Measurements from ENCODE around the gene ASL.
A peak's percentile ranks its signal among the peaks of the same experiment; 100 is the strongest.
"Not testable (repeated sequence)": the region's sequence is repeated elsewhere in the genome, so short reads cannot be mapped to it uniquely, and the experiment has no call there.

Gene ASL

DNA sequence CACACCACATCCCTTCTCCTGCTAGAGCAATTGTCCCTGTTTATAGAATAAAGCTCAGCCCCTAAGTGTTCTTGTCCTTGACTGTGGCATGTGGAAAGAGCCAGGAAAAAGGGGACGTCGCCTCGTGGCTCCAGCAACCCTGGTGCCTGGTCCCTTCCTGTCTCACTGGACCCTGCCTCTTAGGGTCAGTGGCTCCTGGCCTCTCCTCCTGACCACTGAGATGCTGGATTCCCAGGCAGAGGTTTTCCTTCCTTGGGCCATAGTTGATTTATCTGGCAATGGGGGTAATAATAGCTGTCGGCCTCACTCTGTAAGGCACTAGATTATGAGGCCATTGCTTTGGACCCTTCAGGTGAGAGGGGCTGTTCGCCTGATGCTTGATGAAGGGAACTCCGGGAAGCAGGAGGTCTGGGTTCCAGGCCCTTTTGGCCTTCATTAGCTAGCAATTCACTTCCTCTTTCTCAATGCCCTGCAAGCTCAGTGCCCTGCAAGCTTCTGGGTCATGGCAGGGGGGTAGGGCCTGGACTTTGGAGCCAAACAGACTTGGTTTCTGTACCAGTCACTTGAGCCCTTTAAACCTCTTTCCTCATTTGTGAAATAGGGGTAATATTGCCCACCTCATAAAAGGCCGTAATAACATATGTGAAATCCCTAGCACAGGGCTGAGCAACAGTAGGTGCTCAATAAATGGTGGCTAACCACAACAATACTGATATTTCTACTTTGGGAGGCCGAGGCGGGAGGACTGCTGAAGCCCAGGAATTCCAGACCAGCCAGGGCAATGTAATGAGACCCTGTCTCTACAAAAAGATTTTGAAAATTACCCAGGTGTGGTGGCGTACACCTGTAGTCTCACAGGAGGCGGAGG lies 1.1 kb downstream of the ASL start:
- no peak for DNase-seq (ENCODE audit: low read depth in 2 of 2)

DNA sequence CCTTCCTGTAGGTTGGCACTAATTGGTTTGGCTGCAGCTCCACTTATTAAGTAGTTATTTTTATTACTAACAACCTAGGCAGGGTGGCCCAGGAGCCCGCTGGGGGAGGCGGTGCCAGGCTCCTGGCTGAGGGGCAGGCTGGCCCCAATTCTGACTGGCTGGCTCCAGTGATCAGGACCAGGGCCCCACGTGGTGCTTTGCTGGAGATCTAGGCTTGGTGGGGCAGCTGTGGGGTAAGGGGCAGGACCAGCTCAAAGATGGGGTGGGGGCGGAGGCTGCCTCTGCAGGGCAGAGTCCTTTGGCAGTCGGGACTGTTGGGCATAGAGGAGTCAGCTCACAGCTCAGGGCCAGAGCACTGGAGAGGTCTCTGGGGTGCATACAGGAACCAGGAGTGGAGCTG lies 2.4 kb downstream of the ASL start:
- DNase-seq (ENCODE audit: low read depth in 2 of 2) = no peak

DNA sequence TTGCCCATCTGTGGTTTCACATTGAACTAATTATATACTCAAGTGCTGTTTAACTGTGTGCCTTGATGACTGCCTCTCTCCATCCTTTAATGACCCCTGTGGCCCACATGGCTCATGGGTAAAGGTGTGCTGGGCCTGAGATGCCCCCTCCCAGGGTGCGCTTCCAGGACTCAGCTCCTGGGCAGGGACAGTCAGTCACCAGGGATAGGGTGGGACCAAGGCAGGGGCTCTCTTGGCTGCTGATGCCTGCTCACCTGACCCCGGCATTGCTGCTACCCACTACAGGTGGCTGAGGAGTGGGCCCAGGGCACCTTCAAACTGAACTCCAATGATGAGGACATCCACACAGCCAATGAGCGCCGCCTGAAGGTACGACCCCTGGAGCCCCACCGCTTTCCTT lies 6.5 kb downstream of the ASL start:
- DNase-seq (ENCODE audit: low read depth in 2 of 2) = no peak

DNA sequence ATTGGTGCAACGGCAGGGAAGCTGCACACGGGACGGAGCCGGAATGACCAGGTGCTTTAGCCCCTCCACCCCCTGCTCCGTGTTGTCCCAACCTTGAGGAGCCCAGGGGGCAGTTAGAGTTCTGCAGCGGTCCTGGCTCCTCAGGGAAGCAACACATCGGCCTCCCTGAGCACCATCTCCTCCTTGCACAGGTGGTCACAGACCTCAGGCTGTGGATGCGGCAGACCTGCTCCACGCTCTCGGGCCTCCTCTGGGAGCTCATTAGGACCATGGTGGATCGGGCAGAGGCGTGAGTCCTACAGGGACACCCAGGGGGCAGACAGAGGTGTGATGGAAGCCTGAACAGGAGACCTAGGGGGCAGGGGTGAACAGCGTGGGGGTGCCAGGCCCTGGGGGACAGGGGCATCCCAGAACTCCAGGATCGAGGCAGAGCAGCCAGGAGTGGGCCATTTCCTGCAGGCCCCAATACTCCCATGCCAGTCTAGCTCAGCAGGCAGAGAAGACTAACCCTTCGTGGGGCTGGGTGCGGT lies 7.3 kb downstream of the ASL start:
- no peak for DNase-seq (ENCODE audit: low read depth in 2 of 2)

DNA sequence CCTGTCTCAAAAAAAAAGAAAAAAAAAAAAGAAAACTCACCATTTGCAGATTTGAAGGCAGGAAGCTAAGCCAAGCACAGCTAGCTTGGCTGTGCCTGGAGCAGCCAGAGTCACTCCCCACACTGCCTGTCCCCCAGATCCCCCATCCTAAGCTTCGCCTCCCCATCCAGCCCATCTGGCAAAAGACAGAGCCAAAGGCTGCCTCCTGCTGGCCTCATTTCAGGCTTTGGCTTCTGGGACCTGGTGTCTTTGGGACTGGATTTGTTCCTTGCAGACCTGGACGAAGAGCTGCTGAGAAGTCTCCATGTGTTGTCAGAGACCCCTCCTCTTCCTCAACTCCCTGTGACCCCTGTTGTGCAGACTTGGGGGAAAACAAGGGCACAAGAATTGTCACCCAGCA lies 8.1 kb downstream of the ASL start:
- no peak for DNase-seq (ENCODE audit: low read depth in 2 of 2)

DNA sequence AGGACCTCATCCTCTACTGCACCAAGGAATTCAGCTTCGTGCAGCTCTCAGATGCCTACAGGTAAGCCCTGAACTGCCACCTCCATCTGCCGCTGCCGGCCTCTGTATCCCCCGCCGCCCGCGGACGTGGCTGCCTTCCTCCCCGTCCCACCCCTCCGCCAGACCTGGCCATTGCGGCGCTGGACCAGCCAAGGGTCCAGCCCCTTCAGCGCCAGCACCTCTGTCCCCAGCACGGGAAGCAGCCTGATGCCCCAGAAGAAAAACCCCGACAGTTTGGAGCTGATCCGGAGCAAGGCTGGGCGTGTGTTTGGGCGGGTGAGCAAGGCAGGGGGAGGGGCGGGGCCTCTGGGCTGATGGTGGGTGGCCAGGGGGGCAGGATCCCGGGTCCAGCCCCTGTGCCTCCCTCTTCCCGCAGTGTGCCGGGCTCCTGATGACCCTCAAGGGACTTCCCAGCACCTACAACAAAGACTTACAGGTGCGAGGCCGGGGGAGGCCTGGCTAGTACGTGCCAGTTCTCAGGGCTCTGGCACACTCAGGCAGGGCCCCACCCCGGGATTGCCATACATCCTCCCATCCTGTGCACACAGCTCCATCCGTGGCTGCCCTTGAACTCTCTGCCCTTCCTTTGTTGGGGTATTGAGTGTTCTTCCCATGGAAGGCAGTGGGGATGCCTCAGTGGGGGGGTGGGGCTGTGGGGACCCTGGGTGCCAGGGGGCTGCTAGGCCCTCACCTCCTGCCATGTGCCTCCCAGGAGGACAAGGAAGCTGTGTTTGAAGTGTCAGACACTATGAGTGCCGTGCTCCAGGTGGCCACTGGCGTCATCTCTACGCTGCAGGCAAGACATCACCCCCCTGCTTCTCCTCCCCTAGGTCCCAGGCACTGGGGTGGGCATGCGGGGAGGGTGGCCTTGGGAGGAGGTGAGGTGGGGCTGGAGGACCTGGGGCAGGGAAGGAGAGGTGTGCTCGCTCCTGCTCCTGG lies 13.5 kb downstream of the ASL start:
- DNase-seq (ENCODE audit: low read depth in 2 of 2) = no peak

DNA sequence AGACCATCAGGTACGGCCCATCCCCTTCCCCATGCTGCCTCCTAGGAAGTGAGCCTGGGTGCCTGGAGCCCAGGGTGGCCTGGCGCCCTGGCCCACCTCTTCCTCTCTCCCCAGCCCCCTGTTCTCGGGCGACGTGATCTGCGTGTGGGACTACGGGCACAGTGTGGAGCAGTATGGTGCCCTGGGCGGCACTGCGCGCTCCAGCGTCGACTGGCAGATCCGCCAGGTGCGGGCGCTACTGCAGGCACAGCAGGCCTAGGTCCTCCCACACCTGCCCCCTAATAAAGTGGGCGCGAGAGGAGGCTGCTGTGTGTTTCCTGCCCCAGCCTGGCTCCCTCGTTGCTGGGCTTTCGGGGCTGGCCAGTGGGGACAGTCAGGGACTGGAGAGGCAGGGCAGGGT lies 17.0 kb downstream of the ASL start:
- no peak for DNase-seq (ENCODE audit: low read depth in 2 of 2)

DNA sequence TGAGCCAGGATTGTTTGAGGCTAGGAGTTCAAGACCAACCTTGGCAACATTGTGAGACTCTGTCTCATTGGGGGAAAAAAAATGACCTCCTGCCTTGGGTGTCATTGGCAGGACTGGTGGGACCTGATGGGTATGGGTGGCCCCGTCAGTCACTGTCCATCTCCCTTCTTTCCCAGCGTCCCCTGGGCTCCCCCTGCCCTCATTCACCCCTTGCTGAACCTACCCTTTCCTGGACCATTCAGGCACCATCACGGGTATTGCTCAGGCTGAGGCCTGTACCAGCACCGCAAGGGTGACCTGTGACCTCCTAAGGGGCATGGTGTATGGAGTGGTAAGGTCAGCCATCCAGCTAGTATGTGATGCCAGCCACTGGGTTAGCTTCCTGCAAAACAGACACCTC lies 19.4 kb downstream of the ASL start:
- DNase-seq (ENCODE audit: low read depth in 2 of 2) = no peak

DNA sequence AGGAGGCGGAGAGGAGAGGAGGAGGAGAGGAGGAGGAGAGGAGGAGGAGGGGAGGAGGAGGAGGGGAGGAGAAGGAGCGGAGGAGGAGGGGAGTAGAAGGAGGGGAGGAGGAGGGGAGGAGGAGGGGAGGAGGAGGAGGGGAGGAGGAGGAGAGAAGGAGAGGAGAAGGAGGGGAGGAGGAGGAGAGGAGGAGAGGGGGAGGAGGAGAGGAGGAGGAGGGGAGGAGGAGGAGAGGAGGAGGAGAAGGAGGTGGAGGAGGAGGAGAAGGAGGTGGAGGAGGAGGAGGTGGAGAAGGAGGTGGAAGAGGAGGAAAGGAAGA lies 23.6 kb downstream of the ASL start:
- DNase-seq (ENCODE audit: low read depth in 2 of 2) = no peak

DNA sequence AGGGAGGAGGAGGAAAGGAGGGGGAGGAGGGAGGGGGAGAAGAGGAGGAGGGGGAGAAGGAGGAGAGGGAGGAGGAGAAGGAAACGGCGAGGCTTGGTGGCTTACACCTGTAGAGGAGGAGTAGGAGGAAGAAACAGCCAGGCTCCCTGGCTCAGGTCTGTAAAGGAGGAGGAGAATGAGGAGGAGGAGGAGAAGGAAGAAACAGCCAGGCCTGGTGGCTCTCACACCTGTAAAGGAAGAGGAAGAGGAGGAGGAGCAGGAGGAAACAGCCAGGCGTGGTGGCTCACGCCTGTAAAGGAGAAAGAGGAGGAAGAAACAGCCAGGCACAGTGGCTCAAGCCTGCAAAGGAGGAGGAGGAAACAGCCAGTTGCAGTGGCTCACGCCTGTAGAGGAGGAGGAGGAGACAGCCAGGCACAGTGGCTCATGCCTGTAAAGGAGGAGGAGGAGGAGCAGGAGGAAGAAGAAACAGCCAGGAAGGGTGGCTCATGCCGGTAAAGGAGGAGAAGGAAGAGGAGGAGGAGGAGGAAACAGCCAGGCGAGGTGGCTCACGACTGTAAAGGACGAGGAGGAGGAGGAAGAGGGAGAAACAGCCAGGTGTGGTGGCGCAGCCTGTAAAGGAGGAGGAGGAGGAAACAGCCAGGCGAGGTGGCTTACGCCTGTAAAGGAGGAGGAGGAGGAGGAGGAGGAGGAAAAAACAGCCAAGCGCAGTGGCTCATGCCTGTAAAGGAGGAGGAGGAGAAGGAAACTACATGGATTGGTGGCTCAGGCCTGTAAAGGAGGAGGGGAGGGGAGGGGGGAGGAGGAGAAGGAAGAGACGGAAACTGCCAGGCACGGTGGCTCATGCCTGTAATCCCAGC lies 24.2 kb downstream of the ASL start:
- DNase-seq (ENCODE audit: low read depth in 2 of 2) = no peak

DNA sequence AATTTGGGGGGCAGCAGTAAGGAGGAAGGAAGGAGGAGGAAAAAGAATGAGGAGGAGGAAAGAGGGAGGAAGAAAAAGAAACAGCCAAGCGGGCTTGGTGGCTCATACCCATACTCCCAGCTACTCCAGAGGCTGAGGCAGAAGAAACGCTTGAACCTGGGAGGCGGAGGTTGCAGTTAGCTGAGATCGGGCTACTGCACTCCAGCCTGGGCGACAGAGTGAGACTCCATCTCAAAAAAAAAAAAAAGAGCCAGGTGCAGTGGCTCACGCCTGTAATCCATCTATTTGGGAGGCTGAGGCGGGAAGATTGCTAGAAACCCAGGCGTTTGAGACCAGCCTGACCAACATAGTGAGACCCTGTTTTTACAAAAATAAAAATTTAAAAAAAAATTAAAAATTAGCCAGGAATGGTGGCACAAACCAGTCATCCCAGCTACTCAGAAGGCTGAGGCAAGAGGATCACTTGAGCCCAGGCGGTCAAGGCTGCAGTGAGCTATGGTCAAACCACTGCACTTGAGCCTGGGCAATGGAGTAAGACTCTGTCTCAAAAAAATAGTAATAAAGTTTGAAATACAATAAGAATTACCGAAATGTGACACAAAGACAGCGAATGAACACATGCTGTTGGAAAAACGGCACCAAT lies 24.9 kb downstream of the ASL start:
- no peak for DNase-seq (ENCODE audit: low read depth in 2 of 2)

DNA sequence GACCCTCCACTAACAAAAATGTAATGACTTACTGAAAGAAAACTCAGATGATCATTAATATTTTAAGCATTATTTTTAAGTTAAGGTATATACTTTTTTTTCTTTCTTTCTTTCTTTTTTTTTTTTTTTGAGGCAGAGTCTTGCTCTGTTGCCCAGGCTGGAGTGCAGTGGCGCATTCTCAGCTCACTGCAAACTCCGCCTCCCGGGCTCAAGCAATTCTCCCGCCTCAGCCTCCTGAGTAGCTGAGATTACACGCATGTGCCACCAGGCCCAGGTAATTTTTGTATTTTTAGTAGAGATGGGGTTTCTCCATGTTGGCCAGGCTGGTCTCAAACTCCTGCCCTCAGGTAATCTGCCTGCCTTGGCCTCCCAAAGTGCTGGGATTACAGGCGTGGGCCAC lies 26.5 kb downstream of the ASL start:
- DNase-seq (ENCODE audit: low read depth in 2 of 2) = not testable (repeated sequence)

DNA sequence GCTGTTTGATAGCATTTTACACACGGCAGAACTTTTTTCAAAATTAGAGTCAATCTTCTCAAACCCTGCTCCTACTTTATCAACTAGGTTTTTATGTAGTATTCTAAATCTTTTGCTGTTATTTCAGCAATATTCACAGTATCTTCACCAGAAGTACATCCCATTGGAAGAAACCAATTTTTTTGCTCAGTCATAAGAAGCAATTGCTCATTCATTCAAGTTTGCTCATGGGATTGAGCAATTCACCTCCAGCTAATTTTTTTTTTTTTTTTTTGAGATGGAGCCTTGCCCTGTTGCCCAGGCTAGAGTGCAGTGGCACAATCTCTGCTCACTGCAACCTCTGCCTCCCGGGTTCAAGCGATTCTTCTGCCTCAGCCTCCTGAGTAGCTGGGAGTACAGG lies 28.4 kb downstream of the ASL start:
- not testable (repeated sequence) for DNase-seq (ENCODE audit: low read depth in 2 of 2)

DNA sequence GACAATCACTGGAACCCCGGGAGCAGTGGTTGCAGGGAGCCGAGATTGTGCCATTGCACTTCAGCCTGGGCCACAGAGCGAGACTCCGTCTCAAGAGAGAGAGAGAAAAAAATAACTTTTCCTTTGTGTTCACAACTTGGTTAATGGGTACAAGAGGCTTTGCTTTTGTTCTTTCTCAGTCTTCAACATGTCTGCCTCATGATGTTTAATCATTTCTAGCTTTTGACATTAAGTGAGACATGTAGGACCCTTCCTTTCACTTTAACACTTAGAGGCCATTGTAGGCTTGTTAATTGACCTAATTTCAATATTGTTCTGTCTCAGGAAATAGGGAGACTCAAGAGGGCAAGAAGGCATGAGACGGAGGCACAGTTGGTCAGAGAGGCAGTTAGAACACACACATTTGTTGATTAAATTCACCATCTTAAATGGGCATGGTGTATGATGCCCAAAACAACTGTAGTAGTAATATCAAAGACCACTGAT lies 29.7 kb downstream of the ASL start:
- DNase-seq (ENCODE audit: low read depth in 2 of 2) = no peak

DNA sequence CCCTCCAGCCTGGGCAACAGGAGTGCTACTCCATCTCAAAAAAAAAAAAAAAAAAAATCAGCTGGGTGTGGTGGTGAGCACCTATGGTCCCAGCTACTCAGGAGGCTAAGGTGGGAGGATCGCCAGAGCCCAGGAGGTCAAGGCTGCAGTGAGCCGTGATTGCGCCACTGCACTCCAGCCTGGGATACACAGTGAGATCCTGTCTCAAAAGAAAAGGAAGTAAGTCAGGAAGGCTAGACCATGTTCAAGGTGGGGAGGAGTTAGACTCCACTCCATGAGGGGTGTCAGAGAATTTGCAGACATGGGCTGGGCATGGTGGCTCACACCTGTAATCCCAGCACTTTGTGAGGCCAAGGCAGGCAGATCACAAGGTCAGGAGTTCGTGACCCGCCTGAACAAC lies 32.8 kb downstream of the ASL start:
- not testable (repeated sequence) for DNase-seq (ENCODE audit: low read depth in 2 of 2)

DNA sequence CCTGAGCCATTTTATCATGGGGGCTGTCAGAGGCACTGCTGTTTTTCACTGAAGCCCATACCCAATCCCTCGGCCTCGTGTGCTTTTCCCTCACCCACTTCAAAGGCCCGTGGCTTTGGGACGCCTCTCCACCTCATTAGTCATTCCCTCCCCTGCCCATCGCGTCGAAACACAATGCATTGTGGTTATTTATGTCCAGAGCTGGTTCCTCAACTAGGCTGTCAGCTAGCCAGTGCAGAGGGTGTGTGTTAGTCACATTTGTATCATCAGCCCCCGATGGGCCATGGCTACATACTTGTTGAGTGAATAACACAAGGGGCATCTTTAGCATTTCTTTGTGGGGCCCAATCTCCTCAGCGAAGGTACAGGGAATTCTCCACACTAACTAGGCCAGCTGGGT lies 35.2 kb downstream of the ASL start:
- DNase-seq (ENCODE audit: low read depth in 2 of 2) = no peak

DNA sequence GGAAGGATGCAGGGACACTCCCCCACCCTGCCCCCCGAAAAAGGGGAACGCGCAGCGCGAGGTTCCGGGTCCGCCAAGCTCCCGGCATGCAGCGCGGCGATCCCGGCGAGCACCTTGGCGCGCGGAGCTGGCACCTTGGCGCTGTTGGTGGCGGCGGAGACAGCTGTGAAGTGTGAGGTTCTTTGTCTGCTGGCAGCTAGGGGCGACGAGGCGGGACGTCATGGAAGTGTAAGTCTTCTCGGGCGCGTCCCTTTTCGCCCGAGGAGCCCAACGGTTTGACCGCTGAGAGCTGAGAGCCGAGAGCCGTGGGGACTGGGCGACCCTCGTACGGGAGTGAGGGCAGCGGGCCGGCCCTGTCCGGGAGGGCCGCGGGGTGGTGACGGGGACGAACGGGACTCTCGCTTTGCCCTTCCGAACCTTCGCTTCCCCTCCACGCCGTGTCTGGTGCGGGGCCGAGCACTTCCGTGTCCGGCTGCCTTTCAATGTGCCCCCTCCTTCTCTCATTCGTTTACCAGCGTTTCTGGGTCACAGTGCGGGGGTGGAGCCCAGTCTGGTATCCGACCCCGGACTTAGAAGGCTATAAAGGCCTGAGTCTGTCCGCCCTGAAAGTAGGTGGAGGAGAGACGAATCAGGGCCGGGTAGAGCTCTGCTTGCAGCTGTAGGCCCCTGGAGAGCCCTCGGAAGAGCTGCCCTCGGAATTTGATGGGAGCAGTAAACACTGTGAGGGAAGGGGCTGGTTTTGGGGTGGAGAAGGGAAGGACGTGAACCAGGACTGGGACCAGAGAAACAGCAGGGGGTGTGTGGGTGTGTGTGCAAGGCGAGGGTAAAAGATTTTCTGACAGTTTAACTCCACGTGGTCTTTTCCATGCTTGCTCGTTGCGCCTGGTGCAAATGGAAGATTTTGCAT lies 39.4 kb downstream of the ASL start, which contains the start of gene CRCP:
CRCP (plus strand) TSS at position 105 of the 907 bp plus-strand sequence; CDS start at position 221, 116 bp downstream.
- DNase-seq (ENCODE audit: low read depth in 2 of 2) = peak; percentile 70 to 71

DNA sequence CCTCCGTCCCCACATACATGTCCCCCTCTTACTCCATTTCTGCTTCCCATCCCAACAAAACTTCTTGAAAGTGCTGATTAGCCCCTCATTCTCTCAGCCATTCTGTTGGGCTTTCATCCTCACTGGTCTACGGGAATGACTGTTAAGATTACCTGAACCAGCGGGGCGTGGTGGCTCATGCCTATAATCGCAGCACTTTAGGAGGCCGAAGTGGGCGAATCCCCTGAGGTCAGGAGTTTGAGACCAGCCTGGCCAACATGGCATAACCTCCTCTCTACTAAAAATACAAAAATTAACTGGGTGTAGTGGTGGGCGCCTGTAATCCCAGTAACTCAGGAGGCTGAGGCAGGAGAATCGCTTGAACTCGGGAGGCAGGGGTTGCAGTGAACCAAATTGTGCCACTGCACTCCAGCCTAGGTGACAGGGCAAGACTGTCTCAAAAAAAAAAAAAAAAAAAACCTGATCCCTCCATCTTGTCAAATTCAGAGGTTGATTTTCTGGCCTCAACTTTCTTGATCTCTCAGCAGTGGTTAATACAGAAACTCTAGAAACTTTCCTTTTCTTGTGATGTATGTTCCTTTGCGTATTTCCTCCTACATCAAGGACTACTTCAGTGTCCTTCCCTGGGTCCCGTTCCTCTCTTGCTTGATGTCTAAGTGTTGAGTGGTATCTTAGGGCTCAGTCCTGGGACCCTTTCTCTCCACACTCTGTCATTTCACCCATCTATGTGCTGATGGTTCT lies 41.2 kb downstream of the ASL start:
- not testable (repeated sequence) for DNase-seq (ENCODE audit: low read depth in 2 of 2)

DNA sequence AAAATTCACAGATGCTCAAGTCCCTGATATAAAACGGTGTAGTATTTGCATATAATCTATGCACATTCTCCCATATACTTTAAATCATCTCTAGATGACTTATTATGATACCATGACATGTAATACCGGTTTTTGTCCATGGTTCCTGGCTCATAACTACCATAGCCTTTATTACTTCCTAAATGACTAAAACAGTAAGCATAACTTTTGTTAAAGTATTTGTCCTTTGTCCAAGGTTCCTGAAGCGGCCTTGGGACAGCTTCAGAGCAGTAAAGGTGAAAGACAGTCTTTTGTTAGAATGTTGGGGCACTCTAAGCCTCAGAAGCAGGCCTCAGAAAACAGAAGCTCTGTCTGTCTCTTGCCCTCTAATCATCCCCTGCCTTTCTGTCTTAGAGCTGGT lies 43.0 kb downstream of the ASL start:
- DNase-seq (ENCODE audit: low read depth in 2 of 2) = no peak

All from stimulated activated CD8-positive, alpha-beta memory T cell treated with anti-CD3 and anti-CD28 coated beads, Interleukin-7, amount 100 ng/mL, for 1 hour (primary cell).